HepG2 (cell line): ENCODE results near the gene CCNL1. TPM values are rescaled to one million over a fixed set of nuclear protein-coding genes. Genes with fewer than 3 reads are reported as not detected.

ENCODE experiments used
- MLLT10 ChIP-seq: sonication (generic); formaldehyde crosslinking; IDR thresholded peaks from 2 replicates; pipeline ENCODE4 v1.4.0; 2020; ENCODE audit warnings: missing genetic modification reagents
- MTA1 ChIP-seq: sonication (generic); formaldehyde crosslinking; IDR thresholded peaks from 2 replicates; pipeline ENCODE4 v1.4.0; 2020; ENCODE audit warnings: missing genetic modification reagents, mild to moderate bottlenecking, borderline replicate concordance
- SIX1 ChIP-seq: sonication (generic); formaldehyde crosslinking; IDR thresholded peaks from 2 replicates; pipeline ENCODE4 v1.4.0; 2020; ENCODE audit warnings: missing genetic modification reagents, borderline replicate concordance
- SMAD9 ChIP-seq: sonication (generic); formaldehyde crosslinking; IDR thresholded peaks from 2 replicates; pipeline ENCODE4 v1.5.1; 2020; ENCODE audit warnings: mild to moderate bottlenecking, missing genetic modification reagents
- SSRP1 ChIP-seq: IDR thresholded peaks from 2 replicates; pipeline ENCODE4 v1.6.1; 2016; ENCODE audit warnings: control low read depth
- ZBTB21 ChIP-seq: sonication (generic); formaldehyde crosslinking; IDR thresholded peaks from 2 replicates; pipeline ENCODE4 v1.4.0; 2020; ENCODE audit warnings: missing genetic modification reagents
- ZFP82 ChIP-seq: sonication (generic); formaldehyde crosslinking; IDR thresholded peaks from 2 replicates; pipeline ENCODE4 v1.5.1; 2020; ENCODE audit warnings: mild to moderate bottlenecking, missing genetic modification reagents, borderline replicate concordance
- ZNF451 ChIP-seq: sonication (generic); formaldehyde crosslinking; IDR thresholded peaks from 2 replicates; pipeline ENCODE4 v1.5.0; 2020; ENCODE audit warnings: mild to moderate bottlenecking, missing genetic modification reagents
- polyA plus RNA-seq, 8 experiments: library from polyadenylated mRNA; depleted of rRNA in 3 of 8; stranded (reverse) in 7 of 8; unstranded in 1 of 8; fragments of >200 nt; fragmentation: Illumina TruSeq in 4 of 8; extraction: Trizol in 4 of 8; gene quantifications; 2 replicates each; pipeline versions ENCODE4 v1.2.1 to v1.2.3, GENCODE V29; 2011 to 2016; ENCODE audit warnings: low read depth in 4 of 8, missing spikeins in 1 of 8, mixed read lengths in 1 of 8; ENCODE audit not compliant: insufficient read depth in 1 of 8
- total RNA-seq, 5 experiments: library from RNA; depleted of rRNA; stranded (reverse); fragments of >200 nt; fragmentation: Illumina TruSeq; extraction: Trizol; gene quantifications; 2 replicates each; pipeline ENCODE4 v1.2.3, GENCODE V29; 2016; ENCODE audit warnings: low read depth in 1 of 5
- TF ChIP-seq, protein P1 (sequence below): sonication (generic); formaldehyde crosslinking; IDR thresholded peaks from 2 replicates; pipeline ENCODE4 v1.5.0; 2020; ENCODE audit warnings: missing genetic modification reagents
- TF ChIP-seq, protein P2 (sequence below): sonication (generic); formaldehyde crosslinking; IDR thresholded peaks from 2 replicates; pipeline ENCODE4 v1.5.0; 2020; ENCODE audit warnings: mild to moderate bottlenecking, missing genetic modification reagents, borderline replicate concordance
- TF ChIP-seq, protein P3 (sequence below): IDR thresholded peaks from 2 replicates; pipeline ENCODE4 v1.6.1; 2012; ENCODE audit warnings: low read length, improper control_type of control experiment
- TF ChIP-seq, protein P4 (sequence below): sonication (generic); IDR thresholded peaks from 2 replicates; pipeline ENCODE4 v1.6.1; 2016; ENCODE audit warnings: low read depth, borderline replicate concordance
- TF ChIP-seq, protein P5 (sequence below): sonication (generic); formaldehyde crosslinking; conservative IDR thresholded peaks from 2 replicates; pipeline ENCODE4 v1.4.0; 2020; ENCODE audit warnings: mild to moderate bottlenecking, missing genetic modification reagents, moderate library complexity
- TF ChIP-seq, protein P6 (sequence below): sonication (generic); formaldehyde crosslinking; IDR thresholded peaks from 2 replicates; pipeline ENCODE4 v1.8.1; 2022; ENCODE audit warnings: mild to moderate bottlenecking, missing genetic modification reagents

CCNL1 gene
- total and polyA plus RNA-seq, 2 of the 13 experiments (the other 11 are each of a cell fraction or from before 2014, with no cell fraction given), result 151 to 303 TPM

DNA sequence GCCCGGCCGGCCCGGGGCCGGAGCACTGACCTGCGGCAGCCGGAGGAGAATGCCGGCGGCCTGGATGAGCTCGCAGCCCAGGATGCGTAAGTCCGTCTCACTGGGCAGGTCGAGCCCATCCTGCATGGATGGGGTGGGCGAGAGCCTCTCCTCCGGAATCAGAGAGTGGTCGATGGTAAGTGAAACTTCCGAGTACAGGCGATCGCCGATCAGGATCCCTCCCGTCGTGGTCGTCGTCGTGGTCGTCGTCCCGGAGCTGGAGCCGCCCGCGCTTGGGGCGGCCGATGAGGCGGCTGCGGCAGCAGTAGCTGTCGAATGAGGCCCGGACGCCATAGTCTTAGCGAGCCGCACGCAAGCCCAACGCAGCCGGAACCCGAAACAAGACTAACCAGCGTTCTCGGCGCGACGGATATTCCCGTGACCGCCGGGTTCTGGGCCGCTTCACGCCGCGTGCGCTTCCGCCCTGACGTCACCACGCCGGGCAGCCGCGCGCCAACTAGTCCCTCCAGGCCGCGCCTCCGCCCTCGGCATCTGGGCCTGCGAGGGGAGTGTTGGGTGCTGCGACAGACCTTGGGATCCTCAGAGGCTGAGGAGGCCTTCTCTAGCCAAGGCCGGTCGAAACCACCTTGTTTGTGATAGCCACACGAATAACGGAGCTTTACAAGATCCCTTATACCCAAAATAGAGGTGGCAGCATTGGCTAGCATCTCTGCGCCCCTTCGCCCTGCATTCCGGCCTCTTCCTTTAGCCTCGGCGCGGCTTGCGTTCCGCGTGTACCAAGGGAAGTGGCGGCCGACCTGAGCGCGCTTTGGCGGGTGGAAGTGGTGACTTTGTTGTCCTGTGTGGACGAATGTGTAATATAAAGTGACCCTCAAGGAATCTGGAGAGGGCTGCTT is at the start of gene CCNL1 (continued):
- TF ChIP-seq, protein P1, sequence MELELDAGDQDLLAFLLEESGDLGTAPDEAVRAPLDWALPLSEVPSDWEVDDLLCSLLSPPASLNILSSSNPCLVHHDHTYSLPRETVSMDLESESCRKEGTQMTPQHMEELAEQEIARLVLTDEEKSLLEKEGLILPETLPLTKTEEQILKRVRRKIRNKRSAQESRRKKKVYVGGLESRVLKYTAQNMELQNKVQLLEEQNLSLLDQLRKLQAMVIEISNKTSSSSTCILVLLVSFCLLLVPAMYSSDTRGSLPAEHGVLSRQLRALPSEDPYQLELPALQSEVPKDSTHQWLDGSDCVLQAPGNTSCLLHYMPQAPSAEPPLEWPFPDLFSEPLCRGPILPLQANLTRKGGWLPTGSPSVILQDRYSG (CRISPR knock-in tag), result peak; percentile 94
- TF ChIP-seq ZBTB21 (CRISPR knock-in tag) (peak; percentile 96), MTA1 (CRISPR knock-in tag) (peak; percentile 84; the same call in 1 of the 2 replicates), SSRP1 (CRISPR knock-in tag) (peak; percentile 93), MLLT10 (CRISPR knock-in tag) (no peak), SMAD9 (CRISPR knock-in tag) (peak; percentile 98; the same call in 1 of the 2 replicates), ZFP82 (CRISPR knock-in tag) (peak; percentile 97; the same call in 1 of the 2 replicates), SIX1 (CRISPR knock-in tag) (peak; percentile 44; the same call in 1 of the 2 replicates), ZNF451 (peak; percentile 93; the same call in 1 of the 2 replicates)
- TF ChIP-seq, protein P2, sequence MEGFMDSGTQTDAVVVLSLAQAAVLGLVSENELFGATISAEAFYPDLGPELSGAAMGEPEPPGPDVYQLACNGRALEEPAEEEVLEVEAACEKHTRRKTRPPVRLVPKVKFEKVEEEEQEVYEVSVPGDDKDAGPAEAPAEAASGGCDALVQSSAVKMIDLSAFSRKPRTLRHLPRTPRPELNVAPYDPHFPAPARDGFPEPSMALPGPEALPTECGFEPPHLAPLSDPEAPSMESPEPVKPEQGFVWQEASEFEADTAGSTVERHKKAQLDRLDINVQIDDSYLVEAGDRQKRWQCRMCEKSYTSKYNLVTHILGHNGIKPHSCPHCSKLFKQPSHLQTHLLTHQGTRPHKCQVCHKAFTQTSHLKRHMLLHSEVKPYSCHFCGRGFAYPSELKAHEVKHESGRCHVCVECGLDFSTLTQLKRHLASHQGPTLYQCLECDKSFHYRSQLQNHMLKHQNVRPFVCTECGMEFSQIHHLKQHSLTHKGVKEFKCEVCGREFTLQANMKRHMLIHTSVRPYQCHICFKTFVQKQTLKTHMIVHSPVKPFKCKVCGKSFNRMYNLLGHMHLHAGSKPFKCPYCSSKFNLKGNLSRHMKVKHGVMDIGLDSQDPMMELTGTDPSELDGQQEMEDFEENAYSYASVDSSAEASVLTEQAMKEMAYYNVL (CRISPR knock-in tag), result no peak; the same call in none of the 2 replicates
- TF ChIP-seq, protein P3, sequence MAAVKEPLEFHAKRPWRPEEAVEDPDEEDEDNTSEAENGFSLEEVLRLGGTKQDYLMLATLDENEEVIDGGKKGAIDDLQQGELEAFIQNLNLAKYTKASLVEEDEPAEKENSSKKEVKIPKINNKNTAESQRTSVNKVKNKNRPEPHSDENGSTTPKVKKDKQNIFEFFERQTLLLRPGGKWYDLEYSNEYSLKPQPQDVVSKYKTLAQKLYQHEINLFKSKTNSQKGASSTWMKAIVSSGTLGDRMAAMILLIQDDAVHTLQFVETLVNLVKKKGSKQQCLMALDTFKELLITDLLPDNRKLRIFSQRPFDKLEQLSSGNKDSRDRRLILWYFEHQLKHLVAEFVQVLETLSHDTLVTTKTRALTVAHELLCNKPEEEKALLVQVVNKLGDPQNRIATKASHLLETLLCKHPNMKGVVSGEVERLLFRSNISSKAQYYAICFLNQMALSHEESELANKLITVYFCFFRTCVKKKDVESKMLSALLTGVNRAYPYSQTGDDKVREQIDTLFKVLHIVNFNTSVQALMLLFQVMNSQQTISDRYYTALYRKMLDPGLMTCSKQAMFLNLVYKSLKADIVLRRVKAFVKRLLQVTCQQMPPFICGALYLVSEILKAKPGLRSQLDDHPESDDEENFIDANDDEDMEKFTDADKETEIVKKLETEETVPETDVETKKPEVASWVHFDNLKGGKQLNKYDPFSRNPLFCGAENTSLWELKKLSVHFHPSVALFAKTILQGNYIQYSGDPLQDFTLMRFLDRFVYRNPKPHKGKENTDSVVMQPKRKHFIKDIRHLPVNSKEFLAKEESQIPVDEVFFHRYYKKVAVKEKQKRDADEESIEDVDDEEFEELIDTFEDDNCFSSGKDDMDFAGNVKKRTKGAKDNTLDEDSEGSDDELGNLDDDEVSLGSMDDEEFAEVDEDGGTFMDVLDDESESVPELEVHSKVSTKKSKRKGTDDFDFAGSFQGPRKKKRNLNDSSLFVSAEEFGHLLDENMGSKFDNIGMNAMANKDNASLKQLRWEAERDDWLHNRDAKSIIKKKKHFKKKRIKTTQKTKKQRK, result no peak
- TF ChIP-seq, protein P4, sequence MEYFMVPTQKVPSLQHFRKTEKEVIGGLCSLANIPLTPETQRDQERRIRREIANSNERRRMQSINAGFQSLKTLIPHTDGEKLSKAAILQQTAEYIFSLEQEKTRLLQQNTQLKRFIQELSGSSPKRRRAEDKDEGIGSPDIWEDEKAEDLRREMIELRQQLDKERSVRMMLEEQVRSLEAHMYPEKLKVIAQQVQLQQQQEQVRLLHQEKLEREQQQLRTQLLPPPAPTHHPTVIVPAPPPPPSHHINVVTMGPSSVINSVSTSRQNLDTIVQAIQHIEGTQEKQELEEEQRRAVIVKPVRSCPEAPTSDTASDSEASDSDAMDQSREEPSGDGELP, result peak; percentile 79; the same call in 1 of the 2 replicates
- TF ChIP-seq, protein P5, sequence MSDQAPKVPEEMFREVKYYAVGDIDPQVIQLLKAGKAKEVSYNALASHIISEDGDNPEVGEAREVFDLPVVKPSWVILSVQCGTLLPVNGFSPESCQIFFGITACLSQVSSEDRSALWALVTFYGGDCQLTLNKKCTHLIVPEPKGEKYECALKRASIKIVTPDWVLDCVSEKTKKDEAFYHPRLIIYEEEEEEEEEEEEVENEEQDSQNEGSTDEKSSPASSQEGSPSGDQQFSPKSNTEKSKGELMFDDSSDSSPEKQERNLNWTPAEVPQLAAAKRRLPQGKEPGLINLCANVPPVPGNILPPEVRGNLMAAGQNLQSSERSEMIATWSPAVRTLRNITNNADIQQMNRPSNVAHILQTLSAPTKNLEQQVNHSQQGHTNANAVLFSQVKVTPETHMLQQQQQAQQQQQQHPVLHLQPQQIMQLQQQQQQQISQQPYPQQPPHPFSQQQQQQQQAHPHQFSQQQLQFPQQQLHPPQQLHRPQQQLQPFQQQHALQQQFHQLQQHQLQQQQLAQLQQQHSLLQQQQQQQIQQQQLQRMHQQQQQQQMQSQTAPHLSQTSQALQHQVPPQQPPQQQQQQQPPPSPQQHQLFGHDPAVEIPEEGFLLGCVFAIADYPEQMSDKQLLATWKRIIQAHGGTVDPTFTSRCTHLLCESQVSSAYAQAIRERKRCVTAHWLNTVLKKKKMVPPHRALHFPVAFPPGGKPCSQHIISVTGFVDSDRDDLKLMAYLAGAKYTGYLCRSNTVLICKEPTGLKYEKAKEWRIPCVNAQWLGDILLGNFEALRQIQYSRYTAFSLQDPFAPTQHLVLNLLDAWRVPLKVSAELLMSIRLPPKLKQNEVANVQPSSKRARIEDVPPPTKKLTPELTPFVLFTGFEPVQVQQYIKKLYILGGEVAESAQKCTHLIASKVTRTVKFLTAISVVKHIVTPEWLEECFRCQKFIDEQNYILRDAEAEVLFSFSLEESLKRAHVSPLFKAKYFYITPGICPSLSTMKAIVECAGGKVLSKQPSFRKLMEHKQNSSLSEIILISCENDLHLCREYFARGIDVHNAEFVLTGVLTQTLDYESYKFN (CRISPR knock-in tag), result peak; percentile 66
- TF ChIP-seq, protein P6, sequence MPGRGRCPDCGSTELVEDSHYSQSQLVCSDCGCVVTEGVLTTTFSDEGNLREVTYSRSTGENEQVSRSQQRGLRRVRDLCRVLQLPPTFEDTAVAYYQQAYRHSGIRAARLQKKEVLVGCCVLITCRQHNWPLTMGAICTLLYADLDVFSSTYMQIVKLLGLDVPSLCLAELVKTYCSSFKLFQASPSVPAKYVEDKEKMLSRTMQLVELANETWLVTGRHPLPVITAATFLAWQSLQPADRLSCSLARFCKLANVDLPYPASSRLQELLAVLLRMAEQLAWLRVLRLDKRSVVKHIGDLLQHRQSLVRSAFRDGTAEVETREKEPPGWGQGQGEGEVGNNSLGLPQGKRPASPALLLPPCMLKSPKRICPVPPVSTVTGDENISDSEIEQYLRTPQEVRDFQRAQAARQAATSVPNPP (CRISPR knock-in tag), result peak; percentile 65; the same call in 1 of the 2 replicates
